ENCODE results near the gene CHD5.
A peak's percentile ranks its signal among the peaks of the same experiment; 100 is the strongest.

CHD5 gene

DNA sequence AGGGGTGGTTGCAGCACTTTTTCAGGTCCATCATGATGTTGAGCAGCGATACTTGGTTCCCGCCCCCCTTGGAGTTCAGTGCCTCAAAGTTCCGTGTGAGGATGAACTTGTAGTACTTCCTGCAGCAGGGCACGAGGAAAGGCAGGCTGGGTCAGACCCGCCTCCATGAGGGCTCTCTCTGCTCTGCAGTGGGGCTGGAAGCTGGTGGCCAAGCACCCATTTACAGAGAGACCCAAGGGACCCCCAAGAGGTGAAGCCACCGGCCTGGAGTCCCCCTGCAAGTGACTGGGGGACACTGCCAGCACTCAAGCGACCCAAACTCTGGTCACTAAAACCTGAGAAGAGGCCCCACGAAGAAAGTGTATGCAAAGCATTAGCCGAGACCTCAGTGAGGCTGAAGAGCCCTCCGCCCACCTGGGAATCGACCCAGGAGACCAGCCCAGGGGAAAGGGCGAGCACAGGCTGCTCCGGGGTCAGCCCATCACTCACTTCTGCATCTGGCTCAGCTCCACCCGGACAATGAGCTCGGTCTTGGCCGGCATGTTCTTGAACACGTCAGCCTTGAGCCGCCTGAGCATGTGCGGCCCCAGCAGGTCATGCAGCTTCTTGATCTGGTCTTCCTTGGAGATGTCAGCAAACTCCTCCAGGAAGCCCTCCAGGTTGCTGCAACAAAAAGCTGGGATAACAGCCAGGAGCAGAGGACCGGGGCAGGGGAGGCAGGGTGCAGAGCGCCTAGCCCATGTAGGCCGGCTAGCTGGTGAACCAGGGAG, 45.2 kb downstream of the CHD5 start:
- no peak for DNase-seq (ENCODE audit: low read depth in 4 of 4, low spot score in 1 of 4)

GRCh38 chr1:6134206-6134605, 45.9 kb downstream of the CHD5 start:
- DNase-seq (ENCODE audit: low read depth in 4 of 4, low spot score in 1 of 4): no peak

DNA sequence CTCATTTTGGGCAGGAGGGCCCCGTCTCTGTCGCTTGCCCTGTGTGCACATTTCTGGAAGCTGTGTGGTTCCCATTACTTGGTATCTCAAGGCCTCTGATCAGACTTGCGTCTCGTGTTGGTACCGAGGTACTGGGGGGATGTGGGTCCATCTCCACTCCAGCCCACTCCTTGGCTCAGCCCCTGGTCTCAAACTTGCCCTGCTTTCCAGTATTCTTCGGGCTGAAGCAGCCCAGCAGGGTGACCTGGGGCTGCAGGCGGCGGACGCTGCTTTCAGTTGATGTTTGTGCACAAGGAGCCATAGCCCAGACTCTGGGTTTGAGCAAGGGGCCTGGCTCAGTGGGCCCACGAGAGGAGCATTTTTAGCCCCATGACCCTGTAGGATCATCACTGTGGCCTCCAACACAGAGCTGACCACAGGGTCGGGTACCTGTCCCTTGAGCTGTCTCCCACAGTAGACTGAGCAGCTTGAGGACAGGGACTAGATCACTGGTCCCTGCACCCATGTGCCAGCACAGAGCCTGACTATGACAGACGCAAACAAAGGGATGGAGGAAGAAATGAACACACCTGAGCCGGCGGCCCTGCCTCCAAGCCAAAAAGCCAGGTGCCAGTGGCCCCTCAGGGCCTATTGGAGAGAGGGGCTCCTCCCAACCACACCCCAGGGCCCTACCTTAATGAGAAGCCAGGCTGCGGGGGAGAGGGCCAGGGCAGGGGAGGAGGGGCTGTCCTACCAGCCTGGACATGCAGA, 46.8 kb downstream of the CHD5 start:
- DNase-seq (ENCODE audit: low read depth in 4 of 4, low spot score in 1 of 4): no peak

DNA sequence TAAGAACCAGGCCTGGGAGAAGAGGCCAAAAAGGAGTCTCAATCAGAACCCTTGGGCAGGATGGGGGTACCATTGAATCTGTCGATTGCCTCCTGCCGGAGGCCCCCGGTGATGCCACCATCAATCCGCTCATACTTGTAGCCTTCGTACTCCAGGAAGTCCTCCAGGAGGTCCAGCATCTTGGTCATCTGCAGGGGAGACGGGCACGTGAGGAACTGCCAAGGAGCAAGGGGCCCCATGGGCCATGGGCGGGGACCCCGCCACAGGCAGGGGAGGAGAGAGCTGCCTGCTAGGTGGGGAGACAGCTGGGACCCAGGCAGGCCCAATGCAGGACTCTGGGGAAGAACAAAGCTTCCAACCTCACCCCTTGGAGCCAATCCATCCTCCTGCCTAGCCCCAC, 48.6 kb downstream of the CHD5 start:
- DNase-seq (ENCODE audit: low read depth in 4 of 4, low spot score in 1 of 4): no peak

DNA sequence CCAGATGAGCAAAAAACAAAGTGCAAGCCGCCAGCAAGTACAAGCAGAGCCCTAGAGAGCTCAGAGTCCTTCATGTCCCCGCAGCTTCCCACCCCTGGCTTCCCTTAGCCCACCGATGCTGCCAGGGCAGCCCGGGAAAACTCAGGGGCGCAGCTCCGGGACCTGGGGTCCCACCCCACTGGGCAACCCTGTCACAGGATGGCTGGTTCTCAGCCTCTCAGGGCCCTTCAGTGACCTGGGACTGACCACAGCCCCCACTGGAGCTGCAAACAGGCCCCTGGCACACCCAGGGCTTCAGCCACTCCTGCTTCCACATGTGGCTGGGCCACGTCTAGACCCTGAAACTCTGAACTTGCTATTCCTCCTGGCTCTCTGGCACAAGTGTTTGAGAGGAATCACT, 49.5 kb downstream of the CHD5 start:
- DNase-seq (ENCODE audit: low read depth in 4 of 4, low spot score in 1 of 4): no peak

DNA sequence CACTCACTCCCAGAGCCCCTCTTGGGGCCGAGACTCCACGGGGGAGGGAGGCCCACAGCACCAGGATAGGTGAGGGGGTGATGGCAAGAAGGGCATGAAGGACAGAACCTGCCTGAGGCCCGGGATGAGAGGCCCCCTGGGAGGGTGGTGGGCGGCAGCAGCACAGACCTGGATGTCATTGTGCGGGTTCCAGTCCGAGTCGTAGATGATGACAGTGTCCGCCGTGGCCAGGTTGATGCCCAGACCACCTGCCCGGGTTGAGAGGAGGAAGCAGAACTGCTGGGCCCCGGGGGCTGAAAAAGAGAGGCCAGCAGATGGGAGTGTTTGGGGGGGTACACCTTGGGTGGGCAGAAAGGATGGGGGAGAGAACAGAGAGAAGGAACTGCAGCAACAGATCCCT, 50.1 kb downstream of the CHD5 start:
- DNase-seq (ENCODE audit: low read depth in 4 of 4, low spot score in 1 of 4): no peak

- DNase-seq (ENCODE audit: low read depth in 4 of 4, low spot score in 1 of 4): no peak
Measured at GRCh38 chr1:6129313-6129712, 50.8 kb downstream of the CHD5 start.

DNA sequence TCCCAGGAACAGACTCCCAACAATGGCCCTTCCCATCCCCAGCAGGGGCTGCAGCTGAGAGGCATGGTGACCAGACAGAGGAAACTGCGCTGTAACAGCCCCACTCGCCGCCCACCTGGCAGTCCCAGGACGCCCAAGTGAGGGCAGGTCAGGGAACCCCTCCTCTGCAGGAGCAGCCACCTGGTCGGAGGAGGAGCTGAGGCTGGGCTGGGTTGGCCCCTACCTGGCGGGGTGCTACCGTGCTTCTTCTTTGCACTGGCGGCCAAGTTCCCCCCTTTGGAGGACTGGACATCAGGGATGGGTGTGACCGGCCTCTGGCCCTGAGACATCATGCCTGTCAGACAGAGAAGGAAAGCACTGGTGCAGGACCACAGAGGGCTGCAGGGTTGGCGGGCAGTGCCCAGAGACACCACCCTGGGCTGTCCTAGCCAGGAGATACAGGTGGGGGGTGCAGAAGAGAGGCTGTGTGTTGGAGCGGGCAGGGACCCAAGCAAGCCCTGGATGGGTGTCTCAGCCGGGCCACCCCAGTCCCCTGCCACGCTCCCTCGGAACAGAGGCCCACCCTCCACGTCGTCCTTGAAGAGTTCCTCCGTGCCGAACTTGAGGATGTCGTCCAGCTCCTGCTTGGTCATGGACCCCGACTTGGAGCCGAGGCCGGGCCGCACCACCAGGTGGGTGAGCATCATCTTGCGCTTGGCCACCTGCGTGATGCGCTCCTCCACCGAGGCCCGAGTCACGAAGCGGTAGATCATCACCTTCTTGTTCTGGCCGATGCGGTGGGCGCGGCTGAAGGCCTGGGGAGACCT, 51.6 kb downstream of the CHD5 start:
- no peak for DNase-seq (ENCODE audit: low read depth in 4 of 4, low spot score in 1 of 4)

- peak; percentile 21 to 68 (median 62) for DNase-seq (ENCODE audit: low read depth in 4 of 4, low spot score in 1 of 4)
Measured at GRCh38 chr1:6127587-6128163, 52.4 kb downstream of the CHD5 start.

DNA sequence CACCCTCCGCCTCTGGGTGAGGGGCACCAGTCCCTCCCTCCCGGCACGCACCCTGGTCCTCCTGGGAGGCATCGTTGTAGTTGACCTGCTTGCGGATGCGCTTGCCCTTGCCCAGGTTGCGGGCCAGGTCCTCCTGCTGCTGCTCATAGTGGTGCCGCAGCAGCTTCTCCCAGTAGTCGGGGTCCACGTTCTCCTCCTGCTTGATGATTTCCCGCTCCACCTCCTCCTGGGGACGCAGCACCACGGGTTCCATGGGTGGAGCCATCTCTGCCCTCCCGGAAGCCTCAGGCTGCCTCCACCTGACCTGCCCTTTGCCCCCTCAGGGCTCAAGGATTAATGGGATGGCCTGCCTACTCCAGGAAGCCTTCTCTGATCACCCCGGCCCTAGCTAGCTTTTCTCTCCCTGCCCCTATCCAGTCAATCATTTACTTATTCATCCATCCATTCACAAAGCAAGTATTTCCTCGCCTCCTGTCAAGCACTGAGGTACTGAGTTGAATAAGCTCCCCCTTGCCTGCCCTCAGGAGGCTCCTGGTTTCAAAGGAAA, 53.5 kb downstream of the CHD5 start:
- DNase-seq (ENCODE audit: low read depth in 4 of 4, low spot score in 1 of 4): no peak

DNA sequence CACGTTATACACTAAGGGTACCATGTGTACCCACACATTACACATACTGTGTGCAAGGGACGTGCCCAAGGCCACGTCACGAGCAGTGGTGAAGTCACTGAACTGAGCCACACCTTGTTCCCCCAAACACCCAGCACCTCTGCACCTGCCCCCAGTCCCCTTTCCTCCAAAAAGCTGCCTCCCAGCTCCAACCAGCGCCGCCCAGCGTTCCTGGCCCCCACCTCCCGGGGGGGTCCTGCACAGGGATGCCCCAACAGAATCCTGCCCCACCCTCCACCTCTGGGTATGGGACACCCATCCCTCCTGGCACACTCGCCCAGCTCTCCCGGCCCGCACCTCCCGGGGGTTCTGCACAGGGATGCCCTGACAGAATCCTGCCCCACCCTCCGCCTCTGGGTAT, 54.1 kb downstream of the CHD5 start:
- DNase-seq (ENCODE audit: low read depth in 4 of 4, low spot score in 1 of 4): no peak

- DNase-seq (ENCODE audit: low read depth in 4 of 4, low spot score in 1 of 4): no peak
Measured at GRCh38 chr1:6125366-6125765, 54.8 kb downstream of the CHD5 start.

DNA sequence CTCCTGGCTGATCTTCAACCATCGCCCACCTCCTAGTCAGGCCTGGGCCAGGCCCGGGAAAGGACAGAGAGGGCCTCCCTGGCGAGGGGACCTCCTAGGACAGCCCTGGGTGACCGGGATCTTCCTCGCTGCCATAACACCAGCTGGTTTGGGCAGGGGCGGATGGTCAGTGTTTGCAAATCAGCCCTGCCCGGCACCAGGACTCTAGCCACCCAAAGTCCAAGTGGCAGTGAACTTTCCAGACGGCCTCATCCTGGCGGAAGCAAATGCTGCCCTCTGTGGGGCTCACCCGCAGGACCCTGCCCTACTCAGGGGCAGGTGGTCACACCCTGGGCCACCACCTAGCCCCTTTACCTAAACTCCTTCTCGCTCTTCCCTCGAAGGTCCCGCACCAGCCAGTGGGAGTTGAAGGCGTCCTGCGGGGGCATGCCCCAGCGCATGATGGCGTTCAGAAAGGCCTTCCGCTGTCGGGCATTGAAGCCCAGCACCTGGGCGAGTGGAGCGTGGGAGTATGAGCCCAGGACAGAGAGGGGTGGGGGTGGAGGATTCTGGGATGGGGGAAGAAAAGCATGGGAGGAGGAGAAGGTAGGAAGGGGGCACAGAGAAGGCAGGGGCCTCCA, 55.3 kb downstream of the CHD5 start:
- no peak for DNase-seq (ENCODE audit: low read depth in 4 of 4, low spot score in 1 of 4)

DNA sequence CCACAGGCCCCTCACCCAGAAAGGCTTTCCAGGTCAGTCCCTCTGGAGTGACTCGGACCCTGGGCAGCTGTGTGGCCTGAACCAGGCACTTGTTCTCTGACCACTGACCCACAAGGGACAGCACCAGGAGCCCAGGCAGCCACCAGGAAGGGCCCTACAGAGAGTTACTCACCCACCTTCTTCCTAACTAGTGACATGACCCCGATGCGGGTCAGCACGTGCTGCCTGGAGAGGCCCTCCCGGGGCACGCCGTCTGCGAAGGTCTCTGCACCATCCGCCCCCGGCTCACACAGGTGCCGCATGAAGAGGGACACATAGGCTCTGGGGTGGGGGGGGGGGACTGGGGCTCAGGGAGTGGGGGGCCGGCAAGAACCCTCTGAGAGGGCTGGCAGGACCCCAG, 55.8 kb downstream of the CHD5 start:
- no peak for DNase-seq (ENCODE audit: low read depth in 4 of 4, low spot score in 1 of 4)

DNA sequence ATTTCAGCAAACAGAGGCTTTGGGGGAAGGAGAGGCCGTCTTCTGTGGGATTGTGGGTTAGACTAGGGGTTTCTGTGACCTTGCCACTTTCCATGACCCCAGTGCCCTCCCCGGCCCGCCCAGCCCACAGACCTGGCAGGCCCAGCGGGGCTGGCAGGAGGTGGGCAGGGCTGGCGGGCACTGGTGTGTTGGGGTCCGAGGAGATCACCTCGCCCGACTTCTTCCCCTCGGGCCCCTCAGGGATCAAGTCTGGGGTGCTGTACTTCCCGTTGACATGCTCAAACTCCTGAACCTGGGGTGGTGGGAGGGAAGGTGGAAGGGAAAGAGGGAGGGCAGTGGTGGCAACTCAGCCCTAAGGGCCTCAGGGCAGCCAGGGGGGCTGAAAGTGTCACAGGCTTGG, 56.3 kb downstream of the CHD5 start:
- DNase-seq (ENCODE audit: low read depth in 4 of 4, low spot score in 1 of 4): no peak

GRCh38 chr1:6123083-6123482, 57.0 kb downstream of the CHD5 start:
- no peak for DNase-seq (ENCODE audit: low read depth in 4 of 4, low spot score in 1 of 4)

DNA sequence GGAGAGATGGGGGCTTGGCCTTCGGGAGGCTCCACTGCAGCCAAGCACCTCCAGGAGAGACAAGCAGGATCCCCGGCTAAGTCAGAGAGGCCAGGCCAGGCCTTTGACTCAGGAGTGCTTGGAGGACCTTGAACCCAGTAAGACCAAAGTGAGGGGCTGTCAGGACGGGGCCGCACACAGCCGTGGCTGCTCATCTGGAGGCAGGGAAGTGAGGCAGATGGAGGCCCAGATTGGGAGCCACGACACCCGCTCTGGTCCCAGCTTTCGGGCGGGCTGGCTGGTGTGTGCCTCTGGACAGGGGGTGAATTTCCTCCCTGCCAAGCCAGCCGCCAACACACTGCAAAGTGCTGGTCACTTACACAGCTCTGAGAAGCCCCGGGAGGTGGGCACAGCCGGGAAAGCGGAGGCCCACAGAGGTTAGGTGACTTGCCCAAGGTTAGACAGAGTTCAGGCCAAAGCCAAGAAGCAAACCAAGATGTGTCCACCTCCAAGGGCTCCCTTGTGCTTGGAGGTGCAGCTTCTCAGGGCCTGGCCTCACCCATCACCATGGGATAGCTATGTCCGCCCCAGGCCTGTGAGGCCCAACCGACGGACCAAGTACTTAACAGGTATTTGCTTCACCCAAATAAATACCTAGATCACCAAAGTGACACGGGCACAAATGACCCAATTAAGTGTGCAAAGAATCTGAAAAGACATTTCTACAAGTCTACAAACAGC, 58.3 kb downstream of the CHD5 start:
- DNase-seq (ENCODE audit: low read depth in 4 of 4, low spot score in 1 of 4): no peak

DNA sequence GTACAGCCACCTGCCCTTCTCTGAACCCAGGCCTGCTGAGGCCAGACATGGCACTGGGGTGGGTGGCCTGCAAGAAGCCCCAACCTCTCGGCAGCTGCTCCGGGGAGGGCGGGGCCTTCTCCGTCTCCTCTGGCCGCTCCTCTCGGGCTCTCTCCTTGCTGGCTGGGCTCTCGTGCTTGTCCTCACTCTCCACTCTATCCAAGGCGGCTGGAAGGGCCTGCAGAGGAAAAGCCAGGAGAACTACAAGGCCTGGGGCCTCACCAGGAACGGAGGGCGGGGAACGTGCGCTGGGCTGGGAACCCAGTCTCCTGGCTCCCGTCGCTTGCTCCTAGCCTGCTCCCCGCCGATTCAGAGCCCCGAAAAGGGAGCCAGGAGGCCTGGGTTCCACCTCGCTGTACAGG, 59.1 kb downstream of the CHD5 start:
- DNase-seq (ENCODE audit: low read depth in 4 of 4, low spot score in 1 of 4): no peak

- no peak for DNase-seq (ENCODE audit: low read depth in 4 of 4, low spot score in 1 of 4)
Measured at GRCh38 chr1:6118415-6118814, 61.7 kb downstream of the CHD5 start.

DNA sequence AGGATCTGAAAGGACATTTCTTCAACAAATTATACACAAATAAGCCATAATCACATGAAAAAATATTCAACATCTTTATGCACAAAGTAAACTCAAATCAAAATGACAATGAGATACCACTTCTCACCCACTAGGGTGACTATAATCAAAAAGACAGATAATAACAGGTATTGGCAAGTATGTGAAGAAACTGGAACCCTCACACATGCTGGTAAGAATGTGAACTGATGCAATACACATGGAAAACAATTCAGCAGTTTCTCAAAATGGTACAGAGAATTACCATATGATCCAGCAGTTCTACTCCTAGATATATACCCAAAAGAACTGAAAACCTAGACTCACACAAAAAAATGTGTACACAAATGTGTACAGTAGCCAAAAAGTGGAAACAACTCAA, 62.5 kb downstream of the CHD5 start:
- no peak for DNase-seq (ENCODE audit: low read depth in 4 of 4, low spot score in 1 of 4)
